Endothelial cell (in vitro differentiated cells): Measurements from ENCODE around the gene RUNX3. TPM values are rescaled to one million over a fixed set of nuclear protein-coding genes. Genes with fewer than 3 reads are reported as not detected.

Experiments
- DNase-seq: peaks from one replicate; pipeline ENCODE4 v3.0.0; 2021; ENCODE audit warnings: low spot score
- H3K27ac Mint-ChIP-seq: one replicate; pipeline ENCODE4 v1.8.0; 2021; ENCODE audit warnings: mixed read lengths, inconsistent platforms; ENCODE audit not compliant: unreplicated experiment
- H3K27me3 Mint-ChIP-seq: one replicate; pipeline ENCODE4 v1.8.0; 2021; ENCODE audit warnings: mild to moderate bottlenecking, moderate library complexity, mixed read lengths, inconsistent platforms; ENCODE audit not compliant: unreplicated experiment
- H3K36me3 Mint-ChIP-seq: one replicate; pipeline ENCODE4 v1.8.0; 2021; ENCODE audit warnings: mild to moderate bottlenecking, low read depth, mixed read lengths, inconsistent platforms; ENCODE audit not compliant: unreplicated experiment
- H3K4me1 Mint-ChIP-seq: one replicate; pipeline ENCODE4 v1.8.0; 2021; ENCODE audit warnings: mild to moderate bottlenecking, mixed read lengths, inconsistent platforms; ENCODE audit not compliant: unreplicated experiment
- H3K4me3 Mint-ChIP-seq: one replicate; pipeline ENCODE4 v1.8.0; 2021; ENCODE audit warnings: mild to moderate bottlenecking, mixed read lengths, inconsistent platforms; ENCODE audit not compliant: unreplicated experiment
- H3K9me3 Mint-ChIP-seq: one replicate; pipeline ENCODE4 v1.8.0; 2021; ENCODE audit warnings: mixed read lengths, inconsistent platforms; ENCODE audit not compliant: unreplicated experiment
- total RNA-seq: library from RNA; stranded (reverse); fragmentation: NEBNext Ultra II Directional; extraction: Animal tissue kit (Norgen Biotek cat#: 25700); gene quantifications from one replicate; pipeline ENCODE4 v1.2.1, GENCODE V29; 2021; ENCODE audit not compliant: unreplicated experiment
- TF ChIP-seq, protein P1 (sequence below): fragments of 200-600 bp; sonication (generic); IDR thresholded peaks from one replicate; pipeline ENCODE4 v1.5.0; 2021; ENCODE audit warnings: antibody characterized with exemption; ENCODE audit not compliant: unreplicated experiment

Gene RUNX3
- total RNA-seq, 1 donor from 2014 or later: 1.8 TPM

DNA sequence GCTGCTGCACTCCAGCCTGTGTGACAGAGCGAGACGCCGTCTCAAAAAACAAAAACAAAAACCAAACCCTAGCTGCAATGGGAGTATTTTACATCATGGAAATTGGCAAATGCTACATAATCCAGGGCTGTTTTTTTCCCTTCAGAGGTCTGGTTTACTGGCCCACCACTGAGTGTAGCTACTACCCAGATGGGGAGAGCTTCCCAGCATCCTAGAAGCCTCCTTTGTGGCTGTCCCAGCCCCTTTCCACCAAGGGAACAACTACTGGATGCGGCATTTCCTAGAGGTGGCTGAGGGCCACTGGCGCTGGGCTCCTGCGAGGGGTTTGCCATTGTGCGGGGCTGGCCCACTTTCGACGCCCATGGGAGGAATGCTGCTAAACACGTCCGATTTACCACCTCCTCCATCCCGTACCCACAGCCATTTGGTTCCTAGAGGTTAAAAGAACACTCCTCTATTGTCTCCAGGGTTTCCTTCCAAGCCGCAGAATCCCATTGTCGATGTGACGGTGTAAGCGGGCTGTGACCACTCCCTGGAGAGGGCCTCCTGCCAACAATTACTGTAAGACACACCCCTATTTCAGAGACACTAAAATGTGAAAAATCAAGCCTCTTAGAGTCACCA is 55.4 kb downstream of the RUNX3 start:
- Mint-ChIP-seq H3K9me3 (no peaks in the 10 kb centered on the region), H3K4me1 (peaks cover 5% of the 10 kb centered on the region), H3K4me3 (no peak overlapping the region), H3K36me3 (no peaks in the 10 kb centered on the region), H3K27me3 (peaks cover 7% of the 10 kb centered on the region), H3K27ac (no peak overlapping the region)
- TF ChIP-seq, protein P1, sequence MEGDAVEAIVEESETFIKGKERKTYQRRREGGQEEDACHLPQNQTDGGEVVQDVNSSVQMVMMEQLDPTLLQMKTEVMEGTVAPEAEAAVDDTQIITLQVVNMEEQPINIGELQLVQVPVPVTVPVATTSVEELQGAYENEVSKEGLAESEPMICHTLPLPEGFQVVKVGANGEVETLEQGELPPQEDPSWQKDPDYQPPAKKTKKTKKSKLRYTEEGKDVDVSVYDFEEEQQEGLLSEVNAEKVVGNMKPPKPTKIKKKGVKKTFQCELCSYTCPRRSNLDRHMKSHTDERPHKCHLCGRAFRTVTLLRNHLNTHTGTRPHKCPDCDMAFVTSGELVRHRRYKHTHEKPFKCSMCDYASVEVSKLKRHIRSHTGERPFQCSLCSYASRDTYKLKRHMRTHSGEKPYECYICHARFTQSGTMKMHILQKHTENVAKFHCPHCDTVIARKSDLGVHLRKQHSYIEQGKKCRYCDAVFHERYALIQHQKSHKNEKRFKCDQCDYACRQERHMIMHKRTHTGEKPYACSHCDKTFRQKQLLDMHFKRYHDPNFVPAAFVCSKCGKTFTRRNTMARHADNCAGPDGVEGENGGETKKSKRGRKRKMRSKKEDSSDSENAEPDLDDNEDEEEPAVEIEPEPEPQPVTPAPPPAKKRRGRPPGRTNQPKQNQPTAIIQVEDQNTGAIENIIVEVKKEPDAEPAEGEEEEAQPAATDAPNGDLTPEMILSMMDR: no peak
- no peak for DNase-seq

DNA sequence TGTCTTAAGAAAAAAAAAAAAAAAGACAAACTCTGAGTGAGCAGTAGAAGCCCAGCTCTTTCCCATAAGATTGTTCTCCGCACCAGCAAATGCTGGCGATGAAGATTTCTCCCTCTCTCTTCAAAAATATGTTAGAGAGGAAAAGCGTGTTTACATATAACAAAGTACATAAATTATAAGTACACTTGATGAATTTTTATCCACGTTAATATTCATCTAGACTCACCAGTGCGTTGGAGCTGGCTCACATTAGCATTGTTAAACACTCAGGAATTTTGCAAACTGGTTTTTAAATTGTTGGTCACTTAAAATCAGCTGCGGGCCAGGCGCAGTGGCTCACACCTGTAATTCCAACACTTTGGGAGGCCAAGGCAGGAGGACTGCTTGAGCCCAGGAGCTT is 56.0 kb downstream of the RUNX3 start:
- no peak overlapping the region for H3K4me3 Mint-ChIP-seq
- H3K27me3 Mint-ChIP-seq: peaks cover 11% of the 10 kb centered on the region
- H3K36me3 Mint-ChIP-seq: no peaks in the 10 kb centered on the region
- TF ChIP-seq, protein P1: no peak
- no peaks in the 10 kb centered on the region for H3K9me3 Mint-ChIP-seq
- no peak overlapping the region for H3K27ac Mint-ChIP-seq
- no peak for DNase-seq
- peaks cover 5% of the 10 kb centered on the region for H3K4me1 Mint-ChIP-seq

DNA sequence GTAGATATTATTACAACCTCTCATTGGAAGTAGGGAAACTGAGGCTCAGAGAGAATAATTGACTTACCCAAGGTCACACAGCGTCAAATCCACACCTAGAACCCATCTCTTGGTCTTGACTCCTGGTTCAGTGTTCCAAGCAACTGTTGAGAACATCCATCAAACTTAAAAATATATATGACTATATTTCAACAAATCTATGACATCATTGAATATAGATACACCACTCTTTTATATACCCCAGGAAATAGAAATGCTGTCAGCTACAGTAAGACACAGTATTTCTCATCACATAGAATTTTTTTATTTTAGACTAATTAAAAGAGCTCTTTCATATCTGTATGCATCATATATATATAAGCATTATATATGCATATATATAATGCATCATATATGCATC is 56.9 kb downstream of the RUNX3 start:
- Mint-ChIP-seq H3K36me3 (no peaks in the 10 kb centered on the region), H3K4me3 (no peak overlapping the region), H3K4me1 (peaks cover 5% of the 10 kb centered on the region), H3K27ac (no peak overlapping the region), H3K9me3 (no peaks in the 10 kb centered on the region), H3K27me3 (peaks cover 10% of the 10 kb centered on the region)
- no peak for DNase-seq
- TF ChIP-seq, protein P1: no peak

DNA sequence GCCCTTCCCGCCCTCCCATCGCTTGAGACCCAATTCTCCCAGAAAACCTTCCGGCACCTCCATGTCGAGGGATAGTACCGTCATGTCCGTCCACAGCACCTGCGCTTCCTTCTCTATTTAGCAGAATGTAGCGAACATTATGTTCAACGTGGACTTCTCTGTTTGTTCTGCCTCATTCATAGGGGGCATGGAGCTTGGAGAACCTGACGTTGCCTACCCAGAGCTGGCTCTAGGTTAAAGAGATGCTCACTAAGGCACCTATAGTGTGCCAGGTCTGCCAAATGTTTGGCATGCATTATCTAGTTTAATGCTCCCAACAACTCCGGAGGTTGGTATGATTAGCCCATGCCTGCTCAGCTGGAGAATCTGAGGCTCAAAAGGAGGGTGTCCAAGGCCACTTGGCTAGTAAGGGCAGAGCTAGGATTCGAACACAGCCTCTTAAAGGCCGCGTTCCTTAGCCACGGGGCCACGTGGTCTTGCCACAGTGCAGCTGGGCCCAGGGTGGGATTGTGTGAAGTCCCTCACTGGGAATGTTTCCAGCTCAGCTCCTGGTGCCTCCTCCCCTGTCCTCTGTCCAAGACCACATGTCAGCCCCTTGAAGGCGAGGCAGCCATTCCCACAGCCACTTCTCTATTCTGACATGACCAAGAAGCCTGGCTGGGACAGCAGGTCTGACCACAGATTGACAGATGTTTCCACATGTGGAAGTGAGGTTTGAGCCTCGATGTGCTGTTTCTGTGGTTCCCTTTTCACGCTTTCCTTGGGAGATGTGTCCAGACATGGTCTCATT is 57.8 kb downstream of the RUNX3 start:
- TF ChIP-seq, protein P1: no peak
- Mint-ChIP-seq H3K4me1 (peaks cover 5% of the 10 kb centered on the region), H3K9me3 (no peaks in the 10 kb centered on the region), H3K36me3 (no peaks in the 10 kb centered on the region), H3K27me3 (peaks cover 10% of the 10 kb centered on the region), H3K4me3 (no peak overlapping the region), H3K27ac (no peak overlapping the region)
- DNase-seq: no peak

DNA sequence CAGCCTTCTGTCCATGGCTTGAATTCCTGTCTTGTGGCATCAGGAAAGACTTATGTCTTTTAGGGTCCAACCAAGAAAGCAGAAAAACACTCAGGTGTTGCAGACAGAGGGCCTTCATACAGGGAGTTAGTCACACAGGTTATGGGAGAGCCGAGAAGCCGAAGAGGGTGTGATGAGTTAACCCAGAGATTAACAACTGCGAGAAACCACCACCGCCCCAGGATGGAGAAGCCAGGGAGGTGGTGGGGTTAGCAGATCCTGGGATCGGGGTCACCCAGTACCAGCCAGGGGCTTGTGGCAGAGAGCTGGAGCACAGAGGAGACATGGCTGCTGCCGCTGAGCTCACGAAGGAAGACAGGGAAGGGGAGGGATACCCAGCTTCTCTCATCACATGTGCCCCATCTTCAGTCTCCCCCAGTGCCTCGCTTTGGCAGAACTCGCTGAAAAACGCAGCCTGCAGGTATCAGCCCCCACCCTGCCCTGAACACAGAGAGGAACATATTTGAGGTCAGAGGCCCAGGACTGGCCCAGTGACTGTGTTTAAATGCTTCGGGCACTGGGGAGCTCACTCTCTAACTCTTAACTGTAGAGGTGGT is 58.7 kb downstream of the RUNX3 start:
- no peak for DNase-seq
- Mint-ChIP-seq H3K36me3 (no peaks in the 10 kb centered on the region), H3K27me3 (peaks cover 12% of the 10 kb centered on the region), H3K4me1 (peaks cover 5% of the 10 kb centered on the region), H3K27ac (no peak overlapping the region), H3K9me3 (no peaks in the 10 kb centered on the region), H3K4me3 (no peak overlapping the region)
- TF ChIP-seq, protein P1: no peak
